HepG2 (cell line): ENCODE measurements around the gene GRK5. TPM values are rescaled to one million over a fixed set of nuclear protein-coding genes. Genes with fewer than 3 reads are reported as not detected.

Experiments used
- ARNTL ChIP-seq: sonication (generic); formaldehyde crosslinking; IDR thresholded peaks from 2 replicates; pipeline ENCODE4 v1.4.0; 2020; ENCODE audit warnings: mild to moderate bottlenecking, missing genetic modification reagents
- ATF7 ChIP-seq, 2 experiments: fragments of 450-650 bp in 1 of 2; sonication (generic) in 1 of 2; formaldehyde crosslinking in 1 of 2; IDR thresholded peaks; 2 replicates each; pipeline versions ENCODE4 v1.4.0 to v1.6.1; 2016 to 2020; ENCODE audit warnings: antibody characterized with exemption in 1 of 2, mild to moderate bottlenecking in 1 of 2, missing genetic modification reagents in 1 of 2
- CBX1 ChIP-seq: IDR thresholded peaks from one replicate; pipeline ENCODE4 v1.6.1; 2016; ENCODE audit warnings: antibody characterized with exemption, low read depth
- CCDC6 ChIP-seq: sonication (generic); formaldehyde crosslinking; IDR thresholded peaks from 2 replicates; pipeline ENCODE4 v1.8.1; 2022; ENCODE audit warnings: mild to moderate bottlenecking, missing genetic modification reagents, moderate library complexity
- CEBPG ChIP-seq: IDR thresholded peaks from 2 replicates; pipeline ENCODE4 v1.6.1; 2016
- FLYWCH1 ChIP-seq: sonication (generic); formaldehyde crosslinking; IDR thresholded peaks from 2 replicates; pipeline ENCODE4 v1.8.1; 2023; ENCODE audit warnings: mild to moderate bottlenecking, missing genetic modification reagents
- FOXJ3 ChIP-seq: sonication (generic); formaldehyde crosslinking; IDR thresholded peaks from 2 replicates; pipeline ENCODE4 v1.4.0; 2020; ENCODE audit warnings: missing genetic modification reagents, mild to moderate bottlenecking, borderline replicate concordance
- GTF3A ChIP-seq: sonication (generic); formaldehyde crosslinking; conservative IDR thresholded peaks from 2 replicates; pipeline ENCODE4 v1.4.0; 2020; ENCODE audit warnings: mild to moderate bottlenecking, missing genetic modification reagents
- HNF4A ChIP-seq: sonication (generic); formaldehyde crosslinking; IDR thresholded peaks from 2 replicates; pipeline ENCODE4 v1.4.0; 2020; ENCODE audit warnings: missing genetic modification reagents
- ISL2 ChIP-seq: sonication (generic); formaldehyde crosslinking; IDR thresholded peaks from 2 replicates; pipeline ENCODE4 v1.5.0; 2020; ENCODE audit warnings: missing genetic modification reagents
- JDP2 ChIP-seq: sonication (generic); formaldehyde crosslinking; IDR thresholded peaks from 2 replicates; pipeline ENCODE4 v1.8.1; 2022; ENCODE audit warnings: missing genetic modification reagents, borderline replicate concordance
- LCORL ChIP-seq, 2 experiments: fragments of 450-650 bp in 1 of 2; sonication (generic) in 1 of 2; formaldehyde crosslinking in 1 of 2; IDR thresholded peaks; 2 replicates each; pipeline versions ENCODE4 v1.5.0 to v1.6.1; 2017 to 2020; ENCODE audit warnings: antibody characterized with exemption in 1 of 2, missing genetic modification reagents in 1 of 2
- MLLT10 ChIP-seq: sonication (generic); formaldehyde crosslinking; IDR thresholded peaks from 2 replicates; pipeline ENCODE4 v1.4.0; 2020; ENCODE audit warnings: missing genetic modification reagents
- MYPOP ChIP-seq: sonication (generic); formaldehyde crosslinking; IDR thresholded peaks from 2 replicates; pipeline ENCODE4 v1.8.1; 2023; ENCODE audit warnings: mild to moderate bottlenecking, moderate library complexity, missing genetic modification reagents
- NFE2L2 ChIP-seq: fragments of 150-350 bp; IDR thresholded peaks from 2 replicates; pipeline ENCODE4 v1.6.1; 2014; ENCODE audit warnings: low read length
- RNF219 ChIP-seq: sonication (generic); formaldehyde crosslinking; IDR thresholded peaks from 2 replicates; pipeline ENCODE4 v1.5.0; 2020; ENCODE audit warnings: mild to moderate bottlenecking, missing genetic modification reagents
- SP4 ChIP-seq: sonication (generic); formaldehyde crosslinking; IDR thresholded peaks from 2 replicates; pipeline ENCODE4 v1.8.1; 2023; ENCODE audit warnings: mild to moderate bottlenecking, missing genetic modification reagents
- YEATS4 ChIP-seq: sonication (generic); formaldehyde crosslinking; IDR thresholded peaks from 2 replicates; pipeline ENCODE4 v1.4.0; 2020; ENCODE audit warnings: missing genetic modification reagents, borderline replicate concordance
- ZBTB44 ChIP-seq: sonication (generic); formaldehyde crosslinking; IDR thresholded peaks from 2 replicates; pipeline ENCODE4 v1.4.0; 2020; ENCODE audit warnings: missing genetic modification reagents
- ZKSCAN8 ChIP-seq: IDR thresholded peaks from 2 replicates; pipeline ENCODE4 v1.6.1; 2016; ENCODE audit warnings: borderline replicate concordance, missing genetic modification reagents, missing compliant biosample characterization
- ZNF10 ChIP-seq: sonication (generic); formaldehyde crosslinking; IDR thresholded peaks from 2 replicates; pipeline ENCODE4 v1.4.0; 2020; ENCODE audit warnings: mild to moderate bottlenecking, low read depth, missing genetic modification reagents, borderline replicate concordance
- ZNF3 ChIP-seq: IDR thresholded peaks from 2 replicates; pipeline ENCODE4 v1.7.0; 2017; ENCODE audit warnings: inconsistent platforms
- ZNF343 ChIP-seq: sonication (generic); formaldehyde crosslinking; IDR thresholded peaks from 2 replicates; pipeline ENCODE4 v1.4.0; 2020; ENCODE audit warnings: mild to moderate bottlenecking, missing genetic modification reagents
- ZNF430 ChIP-seq: sonication (generic); formaldehyde crosslinking; IDR thresholded peaks from 2 replicates; pipeline ENCODE4 v1.9.0; 2021; ENCODE audit warnings: mild to moderate bottlenecking, missing genetic modification reagents
- ZNF460 ChIP-seq: sonication (generic); formaldehyde crosslinking; IDR thresholded peaks from 2 replicates; pipeline ENCODE4 v1.5.1; 2020; ENCODE audit warnings: missing genetic modification reagents, mild to moderate bottlenecking, borderline replicate concordance
- ZNF563 ChIP-seq: sonication (generic); formaldehyde crosslinking; IDR thresholded peaks from 2 replicates; pipeline ENCODE4 v1.8.0; 2022; ENCODE audit warnings: mild to moderate bottlenecking, moderate library complexity, missing genetic modification reagents
- ZNF703 ChIP-seq: sonication (generic); formaldehyde crosslinking; IDR thresholded peaks from 2 replicates; pipeline ENCODE4 v1.5.1; 2020; ENCODE audit warnings: missing genetic modification reagents, mild to moderate bottlenecking, moderate library complexity, borderline replicate concordance
- polyA plus RNA-seq, 8 experiments: library from polyadenylated mRNA; depleted of rRNA in 3 of 8; stranded (reverse) in 7 of 8; unstranded in 1 of 8; fragments of >200 nt; fragmentation: Illumina TruSeq in 4 of 8; extraction: Trizol in 4 of 8; gene quantifications; 2 replicates each; pipeline versions ENCODE4 v1.2.1 to v1.2.3, GENCODE V29; 2011 to 2016; ENCODE audit warnings: low read depth in 4 of 8, missing spikeins in 1 of 8, mixed read lengths in 1 of 8; ENCODE audit not compliant: insufficient read depth in 1 of 8
- total RNA-seq, 5 experiments: library from RNA; depleted of rRNA; stranded (reverse); fragments of >200 nt; fragmentation: Illumina TruSeq; extraction: Trizol; gene quantifications; 2 replicates each; pipeline ENCODE4 v1.2.3, GENCODE V29; 2016; ENCODE audit warnings: low read depth in 1 of 5

The GRK5 gene
- total and polyA plus RNA-seq, 2 of the 13 experiments (the other 11 are each of a cell fraction or from before 2014, with no cell fraction given), result 10.4 to 12.6 TPM

- TF ChIP-seq ZNF10 (CRISPR knock-in tag) (no peak), ZBTB44 (CRISPR knock-in tag) (no peak), LCORL (IDR thresholded peaks at IDR 0.05) (no peak), LCORL (CRISPR knock-in tag; IDR thresholded peaks at IDR 0.05) (no peak), SP4 (CRISPR knock-in tag) (peak; percentile 85), CCDC6 (no peak; the same call in 1 of the 2 replicates), HNF4A (CRISPR knock-in tag) (peak; percentile 5; the same call in 1 of the 2 replicates), ZNF703 (CRISPR knock-in tag) (no peak), ZNF343 (no peak), NFE2L2 (no peak), ISL2 (CRISPR knock-in tag) (no peak; the same call in 1 of the 2 replicates), GTF3A (CRISPR knock-in tag) (0 out of 2 replicates have a peak, but pooled peaks have one; percentile 60), FLYWCH1 (CRISPR knock-in tag) (no peak), ZNF460 (CRISPR knock-in tag) (no peak), ZKSCAN8 (CRISPR knock-in tag) (no peak), CEBPG (CRISPR knock-in tag) (no peak), FOXJ3 (CRISPR knock-in tag) (peak; percentile 59; the same call in 1 of the 2 replicates), ARNTL (CRISPR knock-in tag) (no peak), CBX1 (peak; percentile 59), RNF219 (CRISPR knock-in tag) (no peak), MLLT10 (CRISPR knock-in tag) (no peak), ZNF3 (CRISPR knock-in tag) (no peak), ZNF563 (CRISPR knock-in tag) (no peak), YEATS4 (CRISPR knock-in tag) (peak; percentile 90), JDP2 (no peak), ZNF430 (CRISPR knock-in tag) (no peak), ATF7 (IDR thresholded peaks at IDR 0.05) (no peak), ATF7 (CRISPR knock-in tag; IDR thresholded peaks at IDR 0.05) (peak; percentile 25; the same call in 1 of the 2 replicates), MYPOP (CRISPR knock-in tag) (0 out of 2 replicates have a peak, but pooled peaks have one; percentile 1)
Observed at GRCh38 chr10:119178372-119179119, 28.8 kb upstream of the GRK5 start, which contains the start of gene PRDX3 (continued).
